ENCODE measurements around the gene CLCA1.

CLCA1 gene

GRCh38 chr1:86468501-86468977 lies at the start of gene CLCA1:
CLCA1 (plus strand) TSS chr1:86468927; CDS start chr1:86468972, 45 bp downstream.
- peak; percentile 32 for DNase-seq

GRCh38 chr1:86419277-86419903 lies 49.3 kb upstream of the CLCA1 start:
- no peak for DNase-seq

GRCh38 chr1:86421601-86422280 lies 47.0 kb upstream of the CLCA1 start:
- DNase-seq: no peak

- no peak for DNase-seq
Measured at GRCh38 chr1:86423473-86423872, 45.3 kb upstream of the CLCA1 start.

- DNase-seq: no peak
Measured at GRCh38 chr1:86423873-86424272, 44.9 kb upstream of the CLCA1 start, which contains the start of gene CLCA2. CLCA2 (plus strand) TSS chr1:86424171; CDS start chr1:86424248, 77 bp downstream.

GRCh38 chr1:86429122-86429725 lies 39.5 kb upstream of the CLCA1 start:
- DNase-seq: no peak

GRCh38 chr1:86429835-86430234 lies 38.9 kb upstream of the CLCA1 start:
- no peak for DNase-seq

GRCh38 chr1:86430376-86430775 lies 38.4 kb upstream of the CLCA1 start:
- DNase-seq: no peak

GRCh38 chr1:86434059-86434458 lies 34.7 kb upstream of the CLCA1 start:
- DNase-seq: no peak

- DNase-seq: no peak
Measured at GRCh38 chr1:86435327-86435726, 33.4 kb upstream of the CLCA1 start.

GRCh38 chr1:86436041-86436440 lies 32.7 kb upstream of the CLCA1 start:
- peak; percentile 15 for DNase-seq

GRCh38 chr1:86441581-86441980 lies 27.1 kb upstream of the CLCA1 start:
- DNase-seq: no peak

- no peak for DNase-seq
Measured at GRCh38 chr1:86441997-86442396, 26.7 kb upstream of the CLCA1 start.

- DNase-seq: no peak
Measured at GRCh38 chr1:86445919-86446318, 22.8 kb upstream of the CLCA1 start.

- no peak for DNase-seq
Measured at GRCh38 chr1:86447198-86447790, 21.4 kb upstream of the CLCA1 start.

GRCh38 chr1:86448670-86449069 lies 20.1 kb upstream of the CLCA1 start:
- DNase-seq: no peak

- no peak for DNase-seq
Measured at GRCh38 chr1:86449103-86449502, 19.6 kb upstream of the CLCA1 start.

GRCh38 chr1:86450847-86451246 lies 17.9 kb upstream of the CLCA1 start:
- DNase-seq: no peak

- no peak for DNase-seq
Measured at GRCh38 chr1:86453664-86454063, 15.1 kb upstream of the CLCA1 start.

GRCh38 chr1:86455073-86455472 lies 13.7 kb upstream of the CLCA1 start:
- DNase-seq: no peak

GRCh38 chr1:86460998-86461397 lies 7.7 kb upstream of the CLCA1 start:
- no peak for DNase-seq

- no peak for DNase-seq
Measured at GRCh38 chr1:86461482-86461881, 7.2 kb upstream of the CLCA1 start.

- no peak for DNase-seq
Measured at GRCh38 chr1:86464819-86465218, 3.9 kb upstream of the CLCA1 start.
